PC-3 (cell line): Measurements from ENCODE around the gene CCDC60. TPM values are rescaled to one million over a fixed set of nuclear protein-coding genes. Genes with fewer than 3 reads are reported as not detected.

Experiments used
- ATAC-seq: fragments of 200-7000 bp; cut with Tn5 transposase; 2 replicates; pipeline ENCODE4 v1.9.1; 2020; ENCODE audit warnings: mild to moderate bottlenecking, moderate library complexity
- BruUV-seq: library from RNA; stranded (reverse); fragments of 400-500 nt; replicated peaks from 2 replicates; lab custom pipeline; 2021; lab: Mats Ljungman, UMichigan
- CTCF ChIA-PET: fragments of 300-600 bp; sonication (Branson Sonifier 250); formaldehyde crosslinking; loops from one replicate; lab custom pipeline; 2022; ENCODE audit warnings: antibody characterized with exemption; lab: Charles Lee
- POLR2A ChIA-PET: fragments of 300-600 bp; sonication (Branson Sonifier 250); formaldehyde crosslinking; loops from one replicate; lab custom pipeline; 2022; ENCODE audit warnings: antibody characterized with exemption; ENCODE audit not compliant: unreplicated experiment; lab: Charles Lee
- DNase-seq: peaks from one replicate; pipeline ENCODE4 v3.0.0-alpha.2; 2015
- H2AFZ ChIP-seq: fragments of 300-600 bp; sonication (generic); 2 replicates; pipeline ENCODE4 v1.6.0; 2016; ENCODE audit warnings: antibody characterized with exemption, low read length
- H3F3A ChIP-seq: fragments of 300-600 bp; sonication (generic); one replicate; pipeline ENCODE4 v1.6.0; 2017; ENCODE audit warnings: antibody characterized with exemption, low read length, control low read depth, mild to moderate bottlenecking; ENCODE audit not compliant: unreplicated experiment
- H3K27ac ChIP-seq: fragments of 300-600 bp; sonication (generic); 2 replicates; pipeline ENCODE4 v1.5.1; 2016; ENCODE audit warnings: mild to moderate bottlenecking, low read length
- H3K27me3 ChIP-seq: fragments of 300-600 bp; sonication (generic); 2 replicates; pipeline ENCODE4 v1.6.1; 2016; ENCODE audit warnings: low read length, mixed read lengths
- H3K36me3 ChIP-seq: fragments of 300-600 bp; sonication (generic); 2 replicates; pipeline ENCODE4 v1.6.1; 2016; ENCODE audit warnings: low read depth, mixed run types, low read length, mixed read lengths
- H3K4me1 ChIP-seq: fragments of 300-600 bp; sonication (generic); 2 replicates; pipeline ENCODE4 v1.5.1; 2016; ENCODE audit warnings: low read length; ENCODE audit not compliant: insufficient read depth
- H3K4me2 ChIP-seq: fragments of 300-600 bp; sonication (generic); 2 replicates; pipeline ENCODE4 v1.6.0; 2016; ENCODE audit warnings: low read length
- H3K4me3 ChIP-seq: fragments of 300-600 bp; sonication (generic); 2 replicates; pipeline ENCODE4 v1.5.1; 2016; ENCODE audit warnings: mild to moderate bottlenecking, low read length, mixed read lengths
- H3K79me2 ChIP-seq: fragments of 300-600 bp; sonication (generic); 2 replicates; pipeline ENCODE4 v1.6.1; 2017; ENCODE audit warnings: low read length, mixed read lengths
- H3K9ac ChIP-seq: fragments of 300-600 bp; sonication (generic); 2 replicates; pipeline ENCODE4 v1.6.0; 2016; ENCODE audit warnings: mild to moderate bottlenecking, low read length
- H3K9me2 ChIP-seq: fragments of 300-600 bp; sonication (generic); replicated peaks from 2 replicates; pipeline ENCODE4 v1.6.1; 2016; ENCODE audit warnings: mixed run types, low read length, mixed read lengths
- H3K9me3 ChIP-seq: fragments of 300-600 bp; sonication (generic); 2 replicates; pipeline ENCODE4 v1.6.1; 2016; ENCODE audit warnings: low read length, mixed read lengths
- H4K20me1 ChIP-seq: fragments of 300-600 bp; sonication (generic); 2 replicates; pipeline ENCODE4 v1.6.1; 2016; ENCODE audit warnings: low read length, mixed read lengths
- CTCF ChIP-seq: fragments of 300-600 bp; sonication (generic); conservative IDR thresholded peaks from 2 replicates; pipeline ENCODE4 v1.5.1; 2017; ENCODE audit warnings: antibody characterized with exemption, low read depth, mild to moderate bottlenecking, low read length
- EZH2 ChIP-seq: fragments of 300-600 bp; sonication (generic); IDR thresholded peaks from one replicate; pipeline ENCODE4 v1.6.1; 2017; ENCODE audit warnings: antibody characterized with exemption, mild to moderate bottlenecking, low read length; ENCODE audit not compliant: unreplicated experiment
- EZH2phosphoT487 ChIP-seq: fragments of 300-600 bp; sonication (generic); IDR thresholded peaks from 2 replicates; pipeline ENCODE4 v1.6.1; 2018; ENCODE audit warnings: mild to moderate bottlenecking, antibody characterized with exemption, low read length, borderline replicate concordance
- intact Hi-C: fragments of 100-400 bp; cut with micrococcal nuclease; formaldehyde crosslinking; loops from 2 replicates; pipeline ENCODE4 v1.9.0; 2023
- total RNA-seq: library from RNA; depleted of rRNA; stranded (reverse); fragments of >200 nt; gene quantifications from 2 replicates; pipeline ENCODE4 v1.2.3, GENCODE V29; 2014

CCDC60 gene
- total RNA-seq, 1 experiment from 2014 or later, result not detected

- Histone ChIP-seq H3K9me2 (no peaks in the 10 kb centered on the region), H3K4me3 (no peak overlapping the region), H3K36me3 (no peaks in the 10 kb centered on the region), H3K27ac (no peak overlapping the region), H3K9ac (no peak overlapping the region), H2AFZ (no peak overlapping the region), H3K79me2 (no peaks in the 10 kb centered on the region), H3K4me1 (no peaks in the 10 kb centered on the region), H3K4me2 (no peak overlapping the region), H4K20me1 (no peaks in the 10 kb centered on the region), H3K27me3 (peaks cover 43% of the 10 kb centered on the region), H3F3A (no peaks in the 10 kb centered on the region), H3K9me3 (no peaks in the 10 kb centered on the region)
- ATAC-seq, result no peak
- CTCF ChIA-PET, result no interaction called here
- intact Hi-C loops, result no loop called here
- POLR2A ChIA-PET, result no interaction called here
- TF ChIP-seq EZH2phosphoT487 (no peak), CTCF (no peak), EZH2 (no peak)
- no TSS peak for BruUV-seq
- no peak for DNase-seq
Observed at GRCh38 chr12:119501052-119501451, 166.5 kb downstream of the CCDC60 start.

DNA sequence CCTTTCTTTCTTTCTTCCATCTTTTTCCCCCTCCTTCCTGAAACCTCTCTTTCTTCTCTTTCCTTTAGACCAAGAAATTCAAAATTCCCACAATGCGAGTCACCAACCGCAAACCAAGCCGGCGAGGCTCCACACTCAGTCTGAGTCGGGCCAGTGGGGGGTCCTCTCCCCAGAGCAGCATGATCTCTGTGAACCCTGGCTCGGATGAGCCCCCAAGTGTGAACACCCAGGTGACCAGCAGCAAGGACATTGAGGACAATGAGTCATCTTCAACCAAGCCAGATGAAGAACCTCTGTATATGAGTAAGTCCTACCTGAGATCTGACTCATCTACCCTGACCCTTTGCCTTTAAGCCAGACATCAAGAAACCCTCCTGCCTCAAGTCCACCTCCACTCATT lies 170.5 kb downstream of the CCDC60 start:
- Histone ChIP-seq H3K4me1 (no peaks in the 10 kb centered on the region), H3K27ac (no peak overlapping the region), H3K4me2 (no peak overlapping the region), H3F3A (no peaks in the 10 kb centered on the region), H3K9ac (no peak overlapping the region), H3K9me2 (no peaks in the 10 kb centered on the region), H3K79me2 (no peaks in the 10 kb centered on the region), H3K36me3 (no peaks in the 10 kb centered on the region), H2AFZ (no peak overlapping the region), H3K4me3 (no peak overlapping the region), H3K9me3 (no peaks in the 10 kb centered on the region), H3K27me3 (peaks cover 7% of the 10 kb centered on the region; the same call in 1 of the 2 replicates), H4K20me1 (no peaks in the 10 kb centered on the region)
- DNase-seq, result peak; percentile 15
- intact Hi-C loops, result no loop called here
- POLR2A ChIA-PET, result no interaction called here
- CTCF ChIA-PET, result no interaction called here
- no peak for ATAC-seq
- no peak for TF ChIP-seq EZH2
- BruUV-seq, result no TSS peak

GRCh38 chr12:119512772-119513497 lies 178.4 kb downstream of the CCDC60 start:
- BruUV-seq, result no TSS peak
- Histone ChIP-seq H3F3A (no peaks in the 10 kb centered on the region), H3K27ac (no peak overlapping the region)

More at GRCh38 chr12:119512772-119513497, 178.4 kb downstream of the CCDC60 start:
- Histone ChIP-seq H3K79me2 (no peaks in the 10 kb centered on the region), H4K20me1 (no peaks in the 10 kb centered on the region), H2AFZ (no peak overlapping the region), H3K9ac (no peak overlapping the region), H3K9me3 (no peaks in the 10 kb centered on the region), H3K36me3 (no peaks in the 10 kb centered on the region), H3K27me3 (peaks cover 9% of the 10 kb centered on the region), H3K4me3 (no peak overlapping the region), H3K9me2 (no peaks in the 10 kb centered on the region), H3K4me2 (no peak overlapping the region), H3K4me1 (no peaks in the 10 kb centered on the region)
- peak; percentile 44 for DNase-seq
- TF ChIP-seq CTCF, result no peak
- TF ChIP-seq EZH2, result no peak
- no peak for TF ChIP-seq EZH2phosphoT487
- ChIA-PET POLR2A (no interaction called here), CTCF (no interaction called here)
- intact Hi-C loops, result no loop called here
- ATAC-seq, result no peak
